Endothelial cell of umbilical vein (primary cell): ENCODE data around the gene FBXW11.

Experiments
- CTCF ChIP-seq, 2 donors: IDR thresholded peaks; 1 replicate in 1 of 2; 2 replicates in 1 of 2; pipeline ENCODE4 v1.5.1; 2011; ENCODE audit warnings: low read length in 2 of 2, mild to moderate bottlenecking in 2 of 2, moderate library complexity in 2 of 2, control low read depth in 1 of 2, inconsistent platforms in 1 of 2, low read depth in 1 of 2; ENCODE audit not compliant: insufficient read depth in 1 of 2; ENCODE audit errors: extremely low read depth in 1 of 2
- EZH2 ChIP-seq: IDR thresholded peaks from 2 replicates; pipeline ENCODE4 v1.6.1; 2012; ENCODE audit warnings: borderline replicate concordance, low read depth, mild to moderate bottlenecking, moderate library complexity, low read length, inconsistent platforms; ENCODE audit not compliant: severe bottlenecking
- FOS ChIP-seq: IDR thresholded peaks from 2 replicates; pipeline ENCODE4 v1.6.1; 2011; ENCODE audit warnings: mild to moderate bottlenecking, low read length, moderate library complexity, borderline replicate concordance; ENCODE audit not compliant: insufficient read depth
- POLR2AphosphoS5 ChIP-seq: IDR thresholded peaks from 2 replicates; pipeline ENCODE4 v1.6.1; 2012; ENCODE audit warnings: low read depth, mild to moderate bottlenecking, control low read depth, low read length, moderate library complexity; ENCODE audit not compliant: insufficient read depth

GRCh38 chr5:172003746-172004145, 2.7 kb downstream of the FBXW11 start:
- TF ChIP-seq FOS (peak; percentile 9), CTCF (IDR thresholded peaks at IDR 0.05; ENCODE audit: extremely low read depth in 1 of 2, insufficient read depth in 1 of 2, low read depth in 1 of 2, low read length in 2 of 2) (no peak), EZH2 (no peak), POLR2AphosphoS5 (no peak)
